ENCODE results near the gene EML3. TPM values are rescaled to one million over a fixed set of nuclear protein-coding genes. Genes with fewer than 3 reads are reported as not detected.
A peak's percentile ranks its signal among the peaks of the same experiment; 100 is the strongest.

The EML3 gene
- total and polyA plus RNA-seq, 2 of the 13 experiments (the other 11 are each of a cell fraction or from before 2014, with no cell fraction given), result 10.6 to 12.3 TPM

- TF ChIP-seq TBL1XR1 (IDR thresholded peaks at IDR 0.05; ENCODE audit: borderline replicate concordance, low read length, partially characterized antibody) (no peak), FOXK2 (IDR thresholded peaks at IDR 0.05) (peak; percentile 62; the same call in 1 of the 2 replicates), NFE2 (CRISPR knock-in tag; IDR thresholded peaks at IDR 0.05) (no peak), ZNF883 (CRISPR knock-in tag; IDR thresholded peaks at IDR 0.05; ENCODE audit: not compliant biosample characterization) (no peak), FOXO4 (CRISPR knock-in tag; conservative IDR thresholded peaks at IDR 0.05) (no peak), RBM39 (IDR thresholded peaks at IDR 0.05; ENCODE audit: low read depth, low read length, poor library complexity, severe bottlenecking) (no peak), MTA3 (CRISPR knock-in tag; IDR thresholded peaks at IDR 0.05) (no peak), ZNF44 (CRISPR knock-in tag; IDR thresholded peaks at IDR 0.05) (no peak), HNRNPH1 (optimal IDR thresholded peaks at IDR 0.05; ENCODE audit: low read depth, low read length) (no peak), JUNB (CRISPR knock-in tag; IDR thresholded peaks at IDR 0.05; ENCODE audit: borderline replicate concordance) (no peak), MXI1 (IDR thresholded peaks at IDR 0.05; ENCODE audit: borderline replicate concordance, low read depth, low read length) (peak; percentile 87; the same call in 1 of the 3 replicates), NR2F2 (IDR thresholded peaks at IDR 0.05; ENCODE audit: borderline replicate concordance, low read depth) (0 out of 2 replicates have a peak, but pooled peaks have one; percentile 19), ZNF431 (CRISPR knock-in tag; IDR thresholded peaks at IDR 0.05; ENCODE audit: borderline replicate concordance, low read depth) (no peak; the same call in 1 of the 2 replicates), ZNF788 (CRISPR knock-in tag; IDR thresholded peaks at IDR 0.05; ENCODE audit: borderline replicate concordance) (peak; percentile 77; the same call in 1 of the 2 replicates), NCOR1 (IDR thresholded peaks at IDR 0.05; ENCODE audit: borderline replicate concordance, low read length) (peak; percentile 44; the same call in 1 of the 2 replicates), MLXIP (CRISPR knock-in tag; IDR thresholded peaks at IDR 0.05; ENCODE audit: borderline replicate concordance) (no peak), ZNF441 (CRISPR knock-in tag; IDR thresholded peaks at IDR 0.05; ENCODE audit: borderline replicate concordance) (no peak), TEAD3 (CRISPR knock-in tag; optimal IDR thresholded peaks at IDR 0.05; ENCODE audit: borderline replicate concordance) (peak; percentile 55), ZBTB37 (CRISPR knock-in tag; IDR thresholded peaks at IDR 0.05) (peak; percentile 72; the same call in 1 of the 2 replicates), NFE2L2 (IDR thresholded peaks at IDR 0.05; ENCODE audit: low read length) (no peak), ZNF724P (CRISPR knock-in tag; IDR thresholded peaks at IDR 0.05; ENCODE audit: borderline replicate concordance) (no peak), KDM4B (CRISPR knock-in tag; IDR thresholded peaks at IDR 0.05) (no peak; the same call in 1 of the 2 replicates)
Observed at GRCh38 chr11:62573592-62574362, 38.8 kb downstream of the EML3 start, which contains the start of gene EEF1G (continued).

All from HepG2 (cell line).